ENCODE data around the gene ADSS2. TPM values are rescaled to one million over a fixed set of nuclear protein-coding genes. Genes with fewer than 3 reads are reported as not detected.
A peak's percentile ranks its signal among the peaks of the same experiment; 100 is the strongest.
"Not testable (repeated sequence)": the region's sequence is repeated elsewhere in the genome, so short reads cannot be mapped to it uniquely, and the experiment has no call there.

ADSS2 gene
- polyA plus RNA-seq, 3 donors = 54.2 to 64.1 (median 61.3) TPM

GRCh38 chr1:244381878-244382565 lies 69.7 kb downstream of the ADSS2 start:
- no peak for DNase-seq (ENCODE audit: extremely low read depth in 1 of 11, low read depth in 9 of 11, low spot score in 4 of 11)

GRCh38 chr1:244376126-244376525 lies 75.6 kb downstream of the ADSS2 start:
- no peak for DNase-seq (ENCODE audit: extremely low read depth in 1 of 11, low read depth in 9 of 11, low spot score in 4 of 11)

DNA sequence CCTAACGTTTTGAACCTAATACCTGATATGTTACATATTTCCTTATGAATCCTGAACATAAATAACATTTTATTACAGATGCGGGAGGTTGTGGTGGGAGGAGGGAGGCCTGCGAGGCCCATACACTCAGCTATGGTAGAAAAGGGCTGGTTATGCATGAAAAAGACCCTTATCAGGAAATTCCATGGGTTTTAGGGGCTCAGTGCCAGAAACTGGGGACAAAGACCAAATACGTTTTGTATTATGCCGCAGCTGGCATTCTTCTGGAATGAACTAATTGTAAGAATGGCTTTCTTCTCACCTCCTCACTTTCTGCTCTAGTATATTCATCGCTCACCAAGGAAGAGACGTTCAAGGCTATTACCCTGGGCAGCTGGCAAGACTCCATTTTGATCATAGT lies 76.7 kb downstream of the ADSS2 start:
- no peak for DNase-seq (ENCODE audit: extremely low read depth in 1 of 11, low read depth in 9 of 11, low spot score in 4 of 11)

DNA sequence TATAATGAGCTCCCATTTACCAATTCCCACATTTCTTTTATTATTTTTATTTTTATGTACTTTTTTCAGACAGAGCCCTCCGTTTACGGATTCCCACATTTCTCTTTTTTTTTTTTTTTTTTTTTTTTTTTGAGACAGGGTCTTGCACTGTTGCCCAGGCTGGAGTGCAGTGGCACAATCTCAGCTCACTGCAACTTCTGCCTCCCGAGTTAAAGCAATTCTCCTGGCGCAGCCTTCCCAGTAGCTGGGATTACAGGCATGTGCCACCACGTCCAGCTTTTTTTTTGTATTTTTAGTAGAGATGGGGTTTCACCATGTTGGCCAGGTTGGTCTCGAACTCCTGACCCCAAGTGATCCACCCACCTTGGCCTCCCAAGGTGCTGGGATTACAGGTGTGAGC lies 77.2 kb downstream of the ADSS2 start:
- not testable (repeated sequence) for DNase-seq (ENCODE audit: extremely low read depth in 1 of 11, low read depth in 9 of 11, low spot score in 4 of 11)

DNA sequence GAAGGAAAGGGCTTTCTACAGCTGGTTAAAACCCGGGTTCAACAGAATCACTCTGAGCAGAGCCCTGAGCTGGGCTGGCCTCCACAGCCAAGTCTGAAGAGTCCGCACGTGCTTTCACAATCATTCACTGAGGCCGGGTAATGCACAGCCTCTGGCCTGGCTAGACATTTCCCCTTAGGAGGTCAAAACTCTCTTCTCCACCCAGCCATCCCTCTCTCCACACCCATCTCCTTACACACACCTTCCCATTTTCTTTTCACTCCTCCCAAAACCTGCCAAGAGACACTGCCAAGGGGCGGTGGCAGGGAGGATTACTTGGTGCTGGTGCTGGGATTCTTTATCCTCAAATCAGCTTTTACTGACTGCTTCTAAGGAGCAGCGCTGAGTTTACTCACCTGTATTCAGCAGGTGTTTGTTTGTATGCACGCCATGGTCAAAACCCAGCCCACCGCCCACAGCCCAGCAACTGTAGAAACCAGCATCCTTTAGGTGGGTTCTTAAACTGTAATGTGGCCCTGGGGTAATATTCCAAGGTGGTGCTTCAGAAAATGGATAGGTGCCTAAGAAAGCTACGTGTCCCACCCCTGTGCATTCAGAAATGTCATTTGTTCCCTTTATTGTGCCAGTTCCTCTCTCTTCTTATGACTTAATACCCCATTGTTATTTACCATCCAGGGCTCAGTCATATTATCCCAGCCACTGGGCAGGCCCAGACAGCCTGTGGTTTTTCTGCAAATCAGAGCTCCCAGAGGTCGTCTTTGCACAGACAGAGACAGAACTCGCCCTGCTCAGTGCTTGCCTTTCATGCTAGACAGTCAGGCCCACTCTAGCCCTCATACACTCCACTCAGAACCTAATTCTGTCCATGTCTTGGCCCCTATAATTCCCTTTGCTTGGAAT lies 80.2 kb downstream of the ADSS2 start:
- DNase-seq (ENCODE audit: extremely low read depth in 1 of 11, low read depth in 9 of 11, low spot score in 4 of 11) = no peak

DNA sequence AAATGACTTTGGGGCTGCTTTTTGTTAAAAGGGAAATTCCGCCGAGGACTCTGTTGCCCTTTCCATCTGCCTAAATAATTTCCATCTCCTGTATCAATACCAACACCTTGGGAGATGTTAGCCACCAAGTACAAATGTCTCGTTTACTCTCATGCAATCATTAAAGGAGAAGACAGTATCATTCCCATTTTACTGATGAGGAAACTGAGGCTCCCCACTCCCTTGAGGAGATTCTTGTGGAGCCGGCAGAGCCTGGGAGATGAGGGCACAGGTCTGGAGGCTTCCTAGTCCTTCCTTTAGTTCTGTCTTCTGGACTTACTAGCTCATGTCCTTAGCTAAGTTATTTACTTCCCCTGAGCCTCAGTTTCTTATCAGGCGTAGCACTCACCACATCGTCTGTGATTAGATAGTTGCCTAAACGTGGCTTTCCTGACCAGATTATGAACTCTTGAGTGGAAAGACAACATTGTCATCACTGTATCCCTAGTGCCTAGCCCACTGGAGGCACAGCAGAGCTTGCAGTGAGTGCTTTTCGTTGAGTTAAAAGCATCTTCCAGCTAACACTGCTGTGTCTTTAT lies 81.6 kb downstream of the ADSS2 start:
- DNase-seq (ENCODE audit: extremely low read depth in 1 of 11, low read depth in 9 of 11, low spot score in 4 of 11) = no peak

GRCh38 chr1:244369256-244370057 lies 82.3 kb downstream of the ADSS2 start:
- no peak for DNase-seq (ENCODE audit: extremely low read depth in 1 of 11, low read depth in 9 of 11, low spot score in 4 of 11)

DNA sequence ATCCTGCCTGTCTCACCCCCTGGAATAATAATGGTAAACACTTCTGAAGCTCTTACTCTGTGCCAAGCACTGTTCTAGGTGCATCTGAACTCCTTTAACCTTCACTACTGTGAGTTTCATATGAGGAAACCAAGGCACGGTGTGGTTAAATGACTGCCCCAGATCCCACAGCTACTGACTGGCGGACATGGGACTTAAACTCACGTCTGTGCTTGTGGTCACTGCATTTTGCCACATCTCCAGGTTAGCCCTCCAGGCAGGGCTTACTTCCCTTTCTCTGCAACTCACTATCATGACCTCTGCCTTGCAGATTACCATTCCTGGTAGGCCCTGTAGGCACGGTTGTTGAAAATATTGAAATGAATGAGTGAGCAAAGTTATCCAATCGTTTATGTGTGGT lies 83.4 kb downstream of the ADSS2 start:
- no peak for DNase-seq (ENCODE audit: extremely low read depth in 1 of 11, low read depth in 9 of 11, low spot score in 4 of 11)

DNA sequence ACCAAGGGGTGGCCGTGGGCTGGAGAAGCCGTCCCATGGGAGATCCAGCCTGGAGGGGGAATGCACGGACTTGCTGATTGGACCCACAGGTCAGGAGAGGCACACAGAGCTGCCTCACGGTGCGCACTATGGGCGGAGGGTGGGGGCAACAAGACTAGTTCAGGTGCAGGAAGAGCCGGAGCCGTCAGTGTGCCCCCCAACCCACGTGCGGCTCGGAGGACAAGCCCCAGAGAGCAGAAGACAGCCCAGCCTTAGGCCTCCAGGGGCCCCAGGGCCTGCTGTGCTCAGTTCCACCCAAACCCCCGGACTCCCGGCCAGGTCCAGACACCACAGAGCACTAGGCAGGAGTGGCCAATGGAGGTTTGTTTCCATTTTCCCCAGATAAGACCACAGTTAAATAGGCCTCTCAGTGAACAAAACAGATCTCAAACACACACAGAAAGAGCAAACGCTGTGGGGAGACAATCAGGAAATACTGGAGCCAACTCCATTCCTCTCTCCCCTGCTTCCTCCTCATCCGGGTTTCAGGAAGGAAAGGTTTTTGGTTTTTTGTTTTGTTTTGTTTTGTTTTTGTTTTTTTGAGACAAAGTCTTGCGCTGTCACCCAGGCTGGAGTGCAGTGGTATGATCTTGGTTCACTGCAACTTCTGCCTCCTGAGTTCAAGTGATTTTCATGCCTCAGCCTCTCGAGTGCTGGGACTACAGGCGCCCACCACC lies 84.2 kb downstream of the ADSS2 start:
- no peak for DNase-seq (ENCODE audit: extremely low read depth in 1 of 11, low read depth in 9 of 11, low spot score in 4 of 11)

DNA sequence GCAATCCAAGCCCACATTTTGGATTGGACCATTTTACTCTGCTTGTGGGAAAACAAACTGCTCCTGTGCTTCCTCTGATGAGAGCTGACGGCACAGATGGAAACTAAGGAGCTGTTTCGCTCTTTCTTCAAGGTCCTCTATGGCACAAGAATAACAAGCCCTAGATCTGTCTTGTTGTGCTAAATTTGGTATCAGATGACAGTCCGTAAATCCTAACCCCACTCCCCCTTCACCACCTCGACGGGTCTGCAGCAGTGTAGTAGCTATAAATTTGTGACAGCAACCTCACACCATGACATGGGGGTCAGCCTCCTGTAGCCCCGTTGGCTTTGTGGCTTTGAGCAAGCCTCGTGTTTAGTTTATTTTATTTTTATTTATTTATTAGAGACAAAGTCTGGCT lies 85.9 kb downstream of the ADSS2 start:
- no peak for DNase-seq (ENCODE audit: extremely low read depth in 1 of 11, low read depth in 9 of 11, low spot score in 4 of 11)

- DNase-seq (ENCODE audit: extremely low read depth in 1 of 11, low read depth in 9 of 11, low spot score in 4 of 11) = not testable (repeated sequence)
Observed at GRCh38 chr1:244365262-244365661, 86.4 kb downstream of the ADSS2 start.

GRCh38 chr1:244362476-244362875 lies 89.2 kb downstream of the ADSS2 start:
- DNase-seq (ENCODE audit: extremely low read depth in 1 of 11, low read depth in 9 of 11, low spot score in 4 of 11) = no peak

DNA sequence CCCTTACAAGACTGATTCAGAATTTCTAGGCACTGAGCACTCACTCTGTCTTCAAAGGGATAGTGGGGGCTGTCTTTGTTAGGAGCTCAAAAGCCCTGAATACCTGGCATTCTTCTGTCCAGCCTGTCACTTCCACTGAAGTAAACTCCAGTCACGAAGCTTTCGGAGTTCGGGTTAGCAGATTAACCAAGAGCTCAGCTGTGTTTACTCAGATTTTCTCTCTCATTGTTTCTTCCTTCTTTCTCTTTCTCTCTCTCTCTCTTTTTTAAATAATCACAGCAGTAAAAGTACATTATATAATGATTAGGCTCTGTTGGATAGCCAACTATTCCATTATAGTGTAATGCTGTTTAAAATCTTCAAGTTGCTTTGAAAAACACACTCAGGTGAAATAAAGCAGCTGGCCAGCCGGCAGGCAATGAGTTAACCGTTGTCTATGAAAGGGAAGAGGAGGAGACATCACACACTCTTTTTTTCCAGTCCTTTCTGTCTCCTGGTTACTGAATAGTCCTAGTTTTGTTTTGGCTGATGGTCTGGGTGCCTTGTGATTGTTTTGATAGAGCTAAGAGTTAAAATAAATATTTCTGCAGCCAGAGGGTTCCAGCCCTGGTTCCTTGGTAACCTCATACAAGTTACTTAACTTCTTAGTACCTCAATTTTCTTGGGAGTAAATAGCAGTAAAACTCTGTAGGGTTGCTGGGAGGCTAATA lies 89.8 kb downstream of the ADSS2 start:
- peak in 2 of 11 donors; percentile 27 to 38 for DNase-seq (ENCODE audit: extremely low read depth in 1 of 11, low read depth in 9 of 11, low spot score in 4 of 11)

Other genes with a start within 250 kb of the ADSS2 start
- gene CATSPERE, start 9.4 kb upstream of the ADSS2 start, polyA plus RNA-seq (ENCODE audit: insufficient read length in 3 of 3) = 1 to 10 TPM; 1.5 to 2.4 (median 1.9) TPM
- gene DESI2, start 201.2 kb upstream of the ADSS2 start, polyA plus RNA-seq (ENCODE audit: insufficient read length in 3 of 3) = 10 to 100 TPM; 43.5 to 54.3 (median 46.9) TPM